NOMO-1 (cell line): Measurements from ENCODE around the gene MUC5B.

Experiments used
- DNase-seq, 2 experiments: peaks; one replicate each; lab custom pipeline; 2025; ENCODE audit not compliant: unreplicated experiment in 2 of 2; lab: John Stamatoyannopoulos, UW

MUC5B gene

GRCh38 chr11:1306186-1307162 is 83.6 kb downstream of the MUC5B start:
- DNase-seq, result no peak

DNA sequence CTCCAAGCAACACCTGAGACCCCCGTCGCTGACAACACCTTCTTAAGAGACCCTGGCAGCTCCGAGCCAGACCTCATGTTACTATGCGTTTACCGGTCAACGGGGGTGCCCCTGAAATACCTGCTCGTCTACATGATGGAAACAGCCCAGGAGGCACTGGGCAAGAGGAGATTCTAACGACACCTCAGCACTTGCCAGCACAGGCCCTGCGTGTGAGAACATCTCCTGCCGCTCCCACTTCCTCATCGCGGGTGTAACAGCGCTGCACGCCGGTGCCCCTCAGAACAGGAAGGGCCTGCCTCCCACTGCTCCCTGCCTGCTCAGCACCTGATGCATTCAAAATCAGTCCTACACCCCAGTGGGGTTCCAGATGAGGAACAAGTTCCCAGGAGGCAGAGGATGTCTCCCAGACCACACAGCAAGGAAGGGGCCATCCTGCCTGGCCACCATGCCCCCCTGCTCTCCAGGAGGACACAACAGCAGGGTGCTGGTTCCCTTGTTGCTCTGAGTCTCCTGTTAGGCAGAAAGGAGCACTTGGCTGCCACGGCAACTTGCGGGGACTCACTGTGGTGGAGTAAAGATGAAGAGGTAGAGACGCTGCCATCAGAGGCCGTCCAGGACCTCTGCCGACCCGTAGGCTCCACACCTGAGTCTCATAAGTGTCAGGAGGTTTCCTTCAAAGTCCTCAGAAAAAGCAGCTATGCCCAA is 84.5 kb downstream of the MUC5B start:
- peak; percentile 62 to 83 for DNase-seq

GRCh38 chr11:1307998-1308742 is 85.3 kb downstream of the MUC5B start:
- no peak for DNase-seq

DNA sequence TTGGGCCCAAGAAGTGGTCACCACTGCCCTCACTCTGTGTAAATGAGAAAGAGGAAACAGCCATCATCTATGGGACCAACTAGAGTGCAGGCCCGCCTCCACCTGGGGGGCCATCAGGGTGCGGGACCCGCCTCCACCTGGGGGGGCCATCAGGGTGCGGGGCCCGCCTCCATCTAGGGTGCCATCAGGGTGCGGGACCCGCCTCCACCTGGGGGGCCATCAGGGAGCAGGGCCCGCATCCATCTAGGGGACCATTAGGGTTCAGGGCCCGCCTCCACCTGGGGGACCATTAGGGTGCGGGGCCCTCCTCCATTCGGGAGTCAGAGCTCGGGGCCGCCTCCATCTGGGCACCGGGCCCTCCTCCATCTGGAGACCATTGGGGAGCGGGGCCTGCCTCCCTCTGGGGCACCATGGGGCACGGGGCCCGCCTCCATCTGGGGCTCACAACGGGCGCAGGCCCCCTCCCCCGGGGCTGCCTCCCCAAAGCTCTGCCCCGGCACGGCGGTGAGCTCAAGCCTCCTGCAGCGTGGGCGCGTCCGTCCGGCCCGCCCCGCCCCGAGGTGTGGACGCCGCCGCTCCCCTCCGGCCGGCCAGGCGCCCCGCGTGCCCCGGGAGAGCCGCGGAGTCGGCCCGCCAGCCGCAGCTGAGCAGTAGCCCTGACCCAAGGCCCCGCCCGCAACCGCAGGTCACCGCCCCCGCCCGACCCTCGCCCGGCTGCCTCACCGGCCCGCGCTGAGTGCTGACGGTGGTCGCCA is 86.1 kb downstream of the MUC5B start:
- DNase-seq, result peak in 1 of 2 experiments; percentile 22

- peak; percentile 88 to 95 for DNase-seq
These were observed 86.8 kb downstream of the MUC5B start, which contains the start of gene TOLLIP for GRCh38 chr11:1309498-1310317. Gene TOLLIP, minus strand, starts transcription at chr11:1309632. Its CDS starts 134 bp downstream, at chr11:1309498.

GRCh38 chr11:1310318-1310687 is 87.4 kb downstream of the MUC5B start:
- peak; percentile 36 to 62 for DNase-seq

GRCh38 chr11:1310772-1311468 is 88.1 kb downstream of the MUC5B start:
- peak; percentile 78 to 86 for DNase-seq
